ENCODE data around the gene MPDU1.
"Not testable (repeated sequence)": the region's sequence is repeated elsewhere in the genome, so short reads cannot be mapped to it uniquely, and the experiment has no call there.

Gene MPDU1

DNA sequence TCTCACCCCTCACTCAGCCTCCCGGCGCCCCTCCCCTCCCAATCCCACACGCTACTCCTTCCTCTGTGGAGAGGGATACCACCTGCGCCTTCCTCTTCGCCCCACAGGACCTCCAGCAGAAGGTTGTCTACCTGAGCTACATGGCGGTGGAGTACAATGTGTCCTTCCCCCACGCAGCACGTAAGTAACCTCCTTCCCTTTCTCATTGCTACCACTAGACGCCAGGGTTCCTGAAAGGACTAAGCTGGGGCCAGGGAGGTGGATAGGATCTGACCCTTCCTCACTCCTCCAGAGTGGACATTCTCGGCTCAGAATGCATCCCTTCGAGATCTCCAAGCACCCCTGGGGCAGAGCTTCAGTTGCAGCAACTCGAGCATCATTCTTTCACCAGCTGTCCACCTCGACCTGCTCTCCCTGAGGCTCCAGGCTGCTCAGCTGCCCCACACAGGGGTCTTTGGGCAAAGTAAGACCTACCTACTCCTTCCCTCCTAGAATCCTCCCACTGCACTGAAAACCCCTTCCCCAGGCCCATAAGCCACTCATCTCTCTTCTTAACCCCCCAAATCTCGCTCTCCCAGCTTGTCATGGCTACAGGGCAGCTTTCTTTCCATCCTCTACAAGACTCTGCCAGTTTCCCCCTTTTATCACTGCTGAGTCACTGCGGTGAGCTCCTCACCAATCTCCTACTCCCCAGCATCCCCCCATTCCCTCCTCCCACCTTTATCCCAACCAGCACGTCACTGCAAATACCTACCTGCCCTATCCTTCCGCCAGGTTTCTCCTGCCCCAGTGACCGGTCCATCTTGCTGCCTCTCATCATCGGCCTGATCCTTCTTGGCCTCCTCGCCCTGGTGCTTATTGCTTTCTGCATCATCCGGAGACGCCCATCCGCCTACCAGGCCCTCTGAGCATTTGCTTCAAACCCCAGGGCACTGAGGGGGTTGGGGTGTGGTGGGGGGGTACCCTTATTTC lies 2.8 kb upstream of the MPDU1 start:
- DNase-seq (ENCODE audit: low read depth): peak; percentile 75

DNA sequence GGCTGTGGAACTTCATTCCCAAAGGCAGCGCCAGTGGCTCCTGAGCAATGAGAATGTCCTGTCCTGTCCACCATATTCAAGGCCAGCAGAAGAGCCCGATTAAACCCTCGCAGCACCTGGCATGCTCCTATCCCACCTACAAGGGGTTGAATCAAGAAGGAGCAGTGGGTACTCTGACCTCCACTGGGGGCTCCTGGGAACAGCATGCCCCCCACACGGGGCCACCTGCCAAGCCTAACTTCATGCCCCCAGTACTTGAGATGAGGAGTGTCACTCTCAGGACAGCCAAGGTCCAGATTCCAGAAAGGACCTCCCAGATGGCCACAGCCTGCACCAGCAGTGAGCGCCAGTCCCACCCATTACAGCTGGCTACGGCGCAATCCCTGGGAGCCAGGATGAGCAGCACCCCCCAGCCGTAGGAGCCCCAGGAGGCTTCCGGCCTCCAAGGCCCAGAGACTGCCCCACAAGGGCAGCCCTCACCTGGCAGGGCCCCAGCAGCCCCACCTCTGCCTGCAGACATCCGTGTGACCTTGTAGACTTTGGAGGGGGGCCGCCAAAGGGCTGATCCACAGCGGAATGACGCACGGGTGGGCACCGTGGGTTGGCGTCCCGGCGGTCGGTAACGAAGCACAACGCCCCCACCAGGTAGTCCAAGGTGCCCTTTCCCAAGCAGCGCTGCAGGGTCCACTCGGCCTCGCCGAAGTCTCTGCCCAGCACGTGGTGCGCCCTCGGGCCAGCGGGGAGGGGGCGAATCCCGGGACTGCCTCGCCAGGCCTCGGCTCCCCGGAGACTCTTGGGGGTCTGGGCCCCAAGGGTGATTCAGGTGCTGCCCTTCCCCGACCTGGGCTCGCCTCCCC lies 1.0 kb upstream of the MPDU1 start:
- no peak for DNase-seq (ENCODE audit: low read depth)

DNA sequence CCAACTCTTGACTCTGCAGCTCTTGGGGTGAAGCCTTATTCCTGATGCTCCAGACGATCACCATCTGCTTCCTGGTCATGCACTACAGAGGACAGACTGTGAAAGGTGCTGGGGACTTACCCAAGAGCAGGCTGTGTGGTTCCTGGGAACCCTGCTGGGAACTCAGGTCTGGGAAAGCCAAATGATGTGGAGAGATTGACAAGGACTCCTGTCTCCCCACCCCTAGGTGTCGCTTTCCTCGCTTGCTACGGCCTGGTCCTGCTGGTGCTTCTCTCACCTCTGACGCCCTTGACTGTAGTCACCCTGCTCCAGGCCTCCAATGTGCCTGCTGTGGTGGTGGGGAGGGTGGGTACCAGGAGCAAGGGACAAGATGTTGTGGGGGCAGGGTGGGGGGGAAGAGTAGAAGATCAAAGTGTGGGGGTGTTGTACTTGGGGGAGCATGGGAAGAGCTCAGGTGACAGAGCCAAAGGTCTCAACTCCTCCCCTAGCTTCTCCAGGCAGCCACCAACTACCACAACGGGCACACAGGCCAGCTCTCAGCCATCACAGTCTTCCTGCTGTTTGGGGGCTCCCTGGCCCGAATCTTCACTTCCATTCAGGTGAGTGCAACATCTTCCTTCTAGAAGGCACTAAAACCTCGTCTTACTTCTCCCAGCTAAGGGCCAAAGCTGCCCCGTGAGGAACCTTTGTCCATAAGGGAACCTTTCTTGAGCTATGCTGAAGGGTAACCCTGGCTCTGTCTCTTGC lies 3.2 kb downstream of the MPDU1 start:
- no peak for DNase-seq (ENCODE audit: low read depth)

DNA sequence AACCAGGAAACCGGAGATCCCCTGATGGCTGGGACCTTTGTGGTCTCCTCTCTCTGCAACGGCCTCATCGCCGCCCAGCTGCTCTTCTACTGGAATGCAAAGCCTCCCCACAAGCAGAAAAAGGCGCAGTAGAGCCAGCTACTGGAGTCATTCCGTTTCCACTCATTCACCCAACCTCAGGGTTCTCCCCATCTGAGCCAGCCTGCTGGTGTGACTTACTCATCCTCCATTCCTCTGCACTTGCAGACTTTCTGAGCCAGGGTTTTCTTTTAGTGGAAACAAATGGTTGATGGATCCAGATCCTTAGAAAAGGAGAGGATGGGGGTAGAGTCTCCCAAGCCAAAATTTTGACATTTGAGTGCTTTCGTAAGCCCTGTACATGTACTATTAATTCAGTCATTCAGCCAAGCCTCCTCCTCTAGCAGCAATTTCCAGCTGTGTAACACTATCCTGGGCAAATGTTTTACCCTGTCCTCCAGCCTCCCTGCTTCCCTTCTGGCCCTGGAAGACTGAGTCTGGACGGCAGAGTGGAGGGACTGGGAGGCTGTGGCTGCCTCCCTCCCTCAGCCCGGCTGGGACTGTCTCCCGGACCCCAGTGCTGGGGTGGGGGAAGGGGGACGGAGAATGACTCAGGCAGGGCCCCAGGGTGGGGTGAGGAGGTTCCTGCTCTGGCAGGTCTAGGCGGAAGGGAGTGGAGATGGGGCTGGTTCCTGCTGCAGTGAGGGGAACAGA lies 3.9 kb downstream of the MPDU1 start:
- peak; percentile 94 for DNase-seq (ENCODE audit: low read depth)

DNA sequence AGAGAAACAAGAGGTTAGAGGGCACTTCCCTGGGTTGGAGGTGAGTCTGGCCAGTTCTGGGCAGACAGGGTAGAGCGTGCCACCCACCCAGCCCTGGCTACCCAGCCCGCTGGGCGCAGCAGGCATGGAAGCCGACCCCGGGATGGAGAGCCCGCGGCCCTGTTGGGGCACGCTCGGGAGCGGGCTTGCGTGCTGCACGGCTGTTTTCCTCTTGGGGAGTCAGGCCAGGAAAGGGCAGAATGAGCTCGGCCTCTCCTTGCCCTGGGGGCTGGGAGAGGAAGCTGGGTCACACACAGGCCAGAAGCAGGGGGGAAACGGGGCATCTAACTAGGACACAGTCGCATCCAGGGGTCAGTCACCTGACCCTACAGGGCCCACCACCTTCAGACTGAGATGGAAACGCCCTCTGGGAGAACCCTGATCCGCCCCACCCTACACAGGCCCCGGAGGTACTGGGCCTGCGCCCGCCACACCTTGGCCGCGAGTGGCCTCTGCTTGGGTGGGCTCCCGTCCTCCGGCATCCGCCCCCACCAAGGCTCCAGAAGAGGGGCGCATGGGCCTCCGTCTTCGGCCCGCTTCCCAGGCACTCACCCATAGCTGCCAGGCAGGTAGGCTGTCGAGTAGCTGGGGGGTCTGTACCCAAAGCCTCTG lies 5.0 kb downstream of the MPDU1 start:
- DNase-seq (ENCODE audit: low read depth): no peak

DNA sequence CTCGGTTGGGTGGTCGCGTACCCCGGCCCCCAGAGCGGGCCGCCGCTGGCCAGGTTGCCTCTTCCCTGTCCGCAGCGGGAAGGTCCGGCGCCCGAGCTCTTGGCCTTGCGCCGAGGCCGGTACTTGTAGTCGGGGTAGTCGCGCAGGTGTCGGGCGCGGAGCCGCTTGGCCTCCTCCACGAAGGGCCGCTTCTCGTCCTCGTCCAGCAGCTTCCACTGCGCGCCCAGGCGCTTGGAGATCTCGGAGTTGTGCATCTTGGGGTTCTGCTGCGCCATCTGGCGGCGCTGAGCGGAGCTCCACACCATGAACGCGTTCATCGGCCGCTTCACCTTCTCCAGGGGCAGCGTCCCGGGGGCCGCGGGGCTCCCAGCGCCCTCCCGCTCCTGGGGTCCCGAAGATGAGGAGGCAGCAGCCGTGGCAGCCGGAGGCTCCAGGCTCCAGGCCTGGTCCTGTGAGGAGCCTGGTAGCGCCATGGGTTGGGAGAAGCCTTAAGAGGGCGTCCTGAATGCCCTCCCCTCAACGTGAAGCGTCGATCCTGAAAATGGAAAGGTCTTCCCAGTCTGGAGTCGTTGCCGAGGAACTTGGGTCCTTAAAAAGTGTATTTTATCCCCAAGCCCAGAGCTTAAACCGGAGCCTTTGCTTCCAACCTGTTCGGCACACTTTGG lies 5.7 kb downstream of the MPDU1 start:
- peak; percentile 77 for DNase-seq (ENCODE audit: low read depth)

DNA sequence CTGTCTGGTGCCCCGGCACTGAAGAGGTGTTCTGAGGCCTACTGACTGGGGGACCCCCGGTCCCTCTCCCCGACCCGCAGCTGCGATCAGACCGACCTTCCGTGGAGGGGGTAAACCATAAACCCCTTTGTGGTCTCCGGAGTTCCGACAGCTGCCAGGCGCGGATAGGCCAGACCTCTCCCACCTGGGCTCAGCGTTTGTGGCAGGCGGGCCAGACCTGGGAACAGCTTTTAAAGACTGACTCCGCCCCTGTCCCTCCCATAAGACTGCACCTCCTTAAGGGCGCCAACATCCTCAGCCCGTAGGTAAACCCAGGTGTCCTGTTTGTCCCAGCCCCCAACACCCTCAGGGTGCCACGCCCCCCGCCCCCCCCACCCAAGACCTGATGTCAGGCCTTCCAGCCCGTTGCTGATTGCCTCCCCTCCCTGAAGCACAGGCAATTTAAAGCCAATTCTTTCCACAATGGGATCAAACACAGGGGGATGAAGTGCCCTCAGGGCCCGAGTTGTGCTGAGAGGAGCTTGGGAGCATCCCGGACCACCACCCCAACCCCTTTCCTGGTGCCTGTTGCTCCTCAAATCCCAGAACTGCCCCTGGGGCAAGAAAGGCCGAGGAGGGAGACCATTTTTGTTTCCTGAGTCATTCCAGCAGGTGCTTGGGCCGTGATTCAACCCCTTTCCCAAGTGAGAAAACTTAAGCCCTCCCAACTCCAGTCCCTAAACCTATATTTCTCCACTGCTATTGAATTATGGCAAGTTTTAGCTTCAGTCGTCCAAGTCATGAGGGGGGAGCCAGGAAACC lies 6.4 kb downstream of the MPDU1 start, which contains the start of gene SOX15:
Gene SOX15, minus strand, starts transcription at position 204 of the 801 bp plus-strand sequence. CDS start 418 bp downstream, outside the sequence.
- no peak for DNase-seq (ENCODE audit: low read depth)

DNA sequence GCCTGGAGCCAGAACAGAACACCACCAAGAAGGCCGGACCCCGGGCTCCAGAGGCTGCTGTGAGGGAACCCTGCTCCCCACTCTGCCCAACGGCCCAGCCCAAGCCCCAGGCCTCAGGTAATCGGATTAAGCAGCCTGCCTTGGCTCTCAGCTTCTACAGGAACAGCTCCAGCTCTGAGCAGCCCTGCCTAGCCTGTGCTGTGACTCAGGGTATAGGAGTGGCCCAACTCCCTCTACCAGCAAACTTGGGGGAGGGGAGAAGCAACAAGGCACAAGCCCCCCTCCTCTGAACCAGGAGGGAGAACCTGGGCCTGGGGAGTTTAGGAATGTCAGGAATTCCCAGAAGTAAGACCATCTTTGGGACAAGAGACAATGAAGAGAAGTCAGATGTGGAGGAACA lies 7.1 kb downstream of the MPDU1 start:
- DNase-seq (ENCODE audit: low read depth): peak; percentile 64

DNA sequence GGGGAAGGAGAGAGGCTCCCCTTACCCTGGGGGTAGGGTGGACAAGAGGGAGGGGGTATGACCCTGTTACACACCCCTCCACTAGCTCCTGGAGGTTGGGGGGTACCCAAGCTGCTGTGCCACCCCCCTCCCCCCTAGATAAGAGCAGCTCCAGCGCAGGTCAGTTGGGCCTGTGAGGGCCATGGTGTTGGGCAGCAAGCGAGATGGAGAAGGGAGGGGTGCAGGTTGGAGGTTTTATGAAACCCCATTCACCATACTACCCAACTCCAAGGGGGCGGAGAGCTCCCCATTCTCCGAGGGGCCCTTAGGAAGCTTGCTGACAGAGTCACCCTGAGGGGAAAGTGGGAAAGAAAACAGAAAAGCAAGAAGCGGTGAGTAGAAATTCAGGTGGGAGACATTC lies 7.9 kb downstream of the MPDU1 start:
- DNase-seq (ENCODE audit: low read depth): no peak

DNA sequence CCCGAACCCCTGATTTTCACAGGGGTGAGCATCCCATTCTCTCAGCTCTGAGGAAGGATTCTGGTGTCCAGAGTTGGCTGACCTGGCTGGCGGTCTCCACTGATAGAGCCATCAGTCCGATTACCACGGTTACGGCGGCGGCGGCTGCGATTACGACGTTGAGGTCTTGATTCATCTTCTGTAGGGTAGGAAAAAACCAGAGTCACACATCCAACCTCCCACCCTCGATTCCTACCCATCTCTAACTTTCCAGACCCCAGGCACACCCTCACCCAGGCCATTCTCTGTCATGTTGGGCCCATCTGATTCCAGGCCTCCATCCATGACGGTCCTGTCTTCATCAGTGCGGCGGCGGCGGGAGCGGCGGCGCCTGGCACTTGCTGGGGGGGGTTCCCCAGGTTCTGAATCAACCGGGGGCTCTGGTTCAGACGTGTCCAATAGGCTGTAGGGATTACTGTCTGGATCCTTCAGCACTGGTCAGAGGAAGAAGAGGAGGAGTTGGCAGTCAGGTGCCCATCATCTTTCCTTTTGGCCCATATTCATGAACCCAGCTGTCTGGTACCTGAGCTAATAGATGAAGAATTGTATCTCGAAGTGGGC lies 8.9 kb downstream of the MPDU1 start:
- no peak for DNase-seq (ENCODE audit: low read depth)

DNA sequence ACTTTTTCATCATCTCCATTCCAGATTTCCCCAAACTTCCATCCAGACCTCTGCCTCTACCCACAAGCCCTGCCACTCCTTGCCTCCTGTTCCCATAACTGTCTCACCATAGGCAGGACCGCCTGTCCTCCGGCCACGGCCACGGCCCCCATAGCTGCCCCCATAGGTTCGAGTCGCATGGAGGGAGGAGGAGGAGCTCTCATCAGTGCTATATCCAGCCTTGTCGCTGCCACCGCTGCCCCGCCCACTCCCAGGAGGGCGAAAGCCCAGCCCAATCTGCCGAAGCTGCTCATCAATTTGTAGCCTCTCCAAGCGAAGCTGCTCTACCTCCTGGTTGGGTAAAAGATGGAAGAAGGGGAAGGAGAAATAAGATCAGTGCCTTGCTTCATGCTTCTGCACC lies 9.6 kb downstream of the MPDU1 start:
- DNase-seq (ENCODE audit: low read depth): no peak

DNA sequence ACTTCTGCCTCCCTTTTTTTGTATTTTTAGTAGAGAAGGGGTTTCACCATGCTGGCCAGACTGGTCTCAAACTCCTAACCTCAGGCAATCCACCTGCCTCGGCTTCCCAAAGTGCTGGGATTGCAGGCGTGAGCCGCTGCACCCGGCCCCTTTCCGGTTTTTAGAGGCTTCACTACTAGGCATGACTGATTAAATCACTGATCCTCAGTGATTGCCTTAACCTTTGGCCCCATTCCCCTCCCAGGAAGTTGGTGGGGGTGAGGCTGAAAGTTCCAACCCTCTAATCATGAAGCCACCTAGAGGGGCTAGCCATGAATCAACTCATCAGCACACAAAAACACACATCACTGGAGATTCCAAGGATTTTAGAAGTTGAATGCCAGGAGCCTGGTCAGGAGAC lies 13.9 kb downstream of the MPDU1 start:
- not testable (repeated sequence) for DNase-seq (ENCODE audit: low read depth)

DNA sequence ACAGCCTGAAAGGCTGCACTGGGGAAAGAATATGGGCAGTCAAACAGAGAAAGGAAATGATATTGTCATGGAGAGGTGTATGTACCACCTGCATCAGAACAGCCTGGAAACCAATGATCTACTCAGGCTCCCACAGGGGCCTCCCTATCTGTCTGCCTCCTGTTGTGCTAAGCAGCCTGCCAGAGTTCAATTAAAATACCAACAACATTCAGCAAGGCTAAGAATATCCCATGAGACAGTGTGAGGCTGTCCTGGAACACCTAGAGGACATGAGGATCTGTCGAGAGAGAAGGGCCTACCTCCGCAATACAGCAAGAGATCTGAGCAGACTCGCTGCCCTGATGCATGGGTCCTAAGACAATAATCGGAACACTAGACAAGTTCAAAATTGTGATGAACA lies 22.6 kb downstream of the MPDU1 start:
- no peak for DNase-seq (ENCODE audit: low read depth)

DNA sequence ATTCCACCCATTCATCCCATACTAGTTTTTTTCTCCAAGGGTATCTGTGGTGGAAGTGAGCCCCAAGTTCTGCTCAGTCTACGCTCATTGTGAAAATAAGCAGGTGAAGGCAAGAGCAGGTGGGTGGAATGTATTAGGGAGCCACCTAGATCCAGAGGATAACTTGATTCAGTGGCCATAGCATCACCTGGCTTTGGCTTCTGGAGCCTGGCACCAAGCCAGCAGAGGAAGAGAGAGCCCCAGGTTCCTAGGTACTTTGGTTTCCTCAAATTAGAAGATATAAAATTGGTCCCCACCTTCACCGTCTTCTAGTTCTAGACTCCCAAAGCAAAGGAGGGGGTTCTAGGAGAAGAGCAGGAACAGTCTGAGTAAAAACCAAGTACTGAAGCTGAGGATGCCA lies 27.0 kb downstream of the MPDU1 start:
- DNase-seq (ENCODE audit: low read depth): no peak

DNA sequence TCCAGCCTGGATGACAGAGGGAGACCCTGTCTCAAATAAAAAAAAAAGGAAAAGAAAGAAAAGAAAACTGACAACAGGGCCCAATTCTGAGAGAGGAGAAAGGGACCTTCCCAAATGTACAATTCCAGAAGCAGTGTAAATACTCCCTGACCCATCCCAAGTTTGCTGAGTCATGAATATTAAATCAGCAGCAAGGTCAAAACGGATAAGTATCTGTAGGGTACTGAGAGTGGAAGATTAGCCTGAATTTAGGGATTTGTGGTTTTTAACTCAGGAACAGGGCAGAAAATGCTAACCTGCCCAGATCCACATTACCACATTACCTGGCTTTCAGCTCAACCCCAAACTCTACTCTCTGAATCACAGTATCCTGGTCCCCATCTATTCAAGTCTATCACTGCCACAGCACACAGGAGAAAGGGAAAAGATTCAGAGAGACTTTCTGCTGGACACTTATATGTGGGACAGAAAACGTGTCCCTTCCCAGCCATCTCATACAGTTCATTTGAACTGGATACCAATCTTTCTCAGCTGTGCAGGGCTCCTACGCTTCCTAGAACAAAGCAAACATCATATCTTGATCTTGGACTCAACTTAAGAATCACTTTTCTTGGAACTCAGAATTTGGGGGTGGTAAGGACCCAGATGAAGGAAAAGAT lies 28.1 kb downstream of the MPDU1 start:
- peak; percentile 18 for DNase-seq (ENCODE audit: low read depth)

DNA sequence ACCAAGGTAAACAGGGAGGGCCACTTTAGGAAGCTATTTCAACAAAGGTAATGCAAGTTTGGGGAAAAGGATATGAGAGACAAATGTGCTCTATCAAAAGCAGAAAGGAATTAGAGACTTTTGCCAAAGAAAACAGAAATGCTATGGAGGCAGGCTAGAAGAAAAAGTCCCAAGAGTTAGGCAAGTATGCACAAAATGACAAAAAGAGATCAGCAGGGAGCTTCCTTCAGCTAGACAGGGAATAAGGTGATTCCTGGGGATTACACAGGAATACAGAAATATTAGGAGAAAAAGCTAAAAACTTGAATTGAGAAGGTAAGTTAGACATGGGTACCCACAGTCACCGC lies 28.6 kb downstream of the MPDU1 start:
- no peak for DNase-seq (ENCODE audit: low read depth)

DNA sequence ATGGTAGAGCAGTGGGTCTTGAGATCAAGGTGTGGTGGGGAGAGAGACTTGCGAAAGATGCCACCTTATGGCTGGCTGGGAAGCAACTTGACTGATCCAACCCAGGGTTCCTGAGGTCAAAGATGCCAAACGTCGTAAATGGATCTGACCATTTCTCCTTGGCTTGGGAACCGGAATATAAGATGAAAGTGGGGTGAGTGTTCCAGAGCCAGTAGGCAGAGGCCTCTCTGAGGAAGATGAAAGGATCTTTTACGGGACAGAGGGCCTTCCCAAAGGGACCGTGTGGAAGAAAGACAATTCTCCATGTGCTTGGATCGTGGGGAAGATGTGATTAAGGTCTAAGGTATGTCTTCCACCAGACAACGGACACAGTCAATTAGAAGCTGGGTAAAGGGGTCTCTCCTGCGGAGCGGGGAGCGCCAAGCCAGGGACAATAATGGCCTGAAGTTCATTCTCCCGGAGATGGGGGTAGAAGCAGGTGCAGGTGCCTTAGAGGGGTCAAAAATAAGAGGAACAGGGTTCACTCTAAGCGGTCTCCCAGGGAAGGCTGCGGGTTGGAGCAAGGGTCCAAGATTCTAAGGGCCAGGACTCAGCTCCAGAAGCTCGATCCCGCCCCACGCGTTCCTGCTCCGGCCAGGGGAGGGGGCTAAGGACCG lies 30.2 kb downstream of the MPDU1 start:
- DNase-seq (ENCODE audit: low read depth): peak; percentile 30
